Measurements from ENCODE around the gene INPP5E. TPM values are rescaled to one million over a fixed set of nuclear protein-coding genes. Genes with fewer than 3 reads are reported as not detected.

INPP5E gene
- total RNA-seq, 4 donors from 2014 or later: 6.7 to 19.8 (median 19.2) TPM

DNA sequence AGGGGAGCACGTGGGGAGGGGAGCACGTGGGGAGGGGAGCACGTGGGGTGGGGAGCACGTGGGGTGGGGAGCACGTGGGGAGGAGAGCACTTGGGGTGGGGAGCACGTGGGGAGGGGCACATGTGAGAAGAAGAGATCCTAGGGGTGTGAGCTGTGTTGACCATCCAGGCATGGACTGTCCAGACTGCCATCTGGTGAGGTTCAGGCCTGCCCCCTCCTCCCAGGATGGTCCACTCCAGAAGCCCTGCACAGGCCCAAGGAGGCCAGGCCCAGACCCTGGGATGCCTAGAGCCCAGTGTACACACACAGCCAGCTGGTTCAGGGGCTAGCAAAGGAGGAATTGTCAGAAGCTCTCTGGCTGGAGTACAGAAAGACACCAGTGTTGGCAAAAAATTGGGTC, 42.0 kb downstream of the INPP5E start:
- no peaks in the 10 kb centered on the region for H3K27me3 ChIP-seq
- DNase-seq: no peak
- H3K27ac ChIP-seq: no peak overlapping the region
- peaks cover 0 to 29% (median 14%) of the 10 kb centered on the region in 4 donors for H3K4me1 ChIP-seq
- H3K36me3 ChIP-seq: peaks cover 0 to 48% (median 0%) of the 10 kb centered on the region in 3 donors
- no peaks in the 10 kb centered on the region for H3K9me3 ChIP-seq
- TF ChIP-seq, protein P1, sequence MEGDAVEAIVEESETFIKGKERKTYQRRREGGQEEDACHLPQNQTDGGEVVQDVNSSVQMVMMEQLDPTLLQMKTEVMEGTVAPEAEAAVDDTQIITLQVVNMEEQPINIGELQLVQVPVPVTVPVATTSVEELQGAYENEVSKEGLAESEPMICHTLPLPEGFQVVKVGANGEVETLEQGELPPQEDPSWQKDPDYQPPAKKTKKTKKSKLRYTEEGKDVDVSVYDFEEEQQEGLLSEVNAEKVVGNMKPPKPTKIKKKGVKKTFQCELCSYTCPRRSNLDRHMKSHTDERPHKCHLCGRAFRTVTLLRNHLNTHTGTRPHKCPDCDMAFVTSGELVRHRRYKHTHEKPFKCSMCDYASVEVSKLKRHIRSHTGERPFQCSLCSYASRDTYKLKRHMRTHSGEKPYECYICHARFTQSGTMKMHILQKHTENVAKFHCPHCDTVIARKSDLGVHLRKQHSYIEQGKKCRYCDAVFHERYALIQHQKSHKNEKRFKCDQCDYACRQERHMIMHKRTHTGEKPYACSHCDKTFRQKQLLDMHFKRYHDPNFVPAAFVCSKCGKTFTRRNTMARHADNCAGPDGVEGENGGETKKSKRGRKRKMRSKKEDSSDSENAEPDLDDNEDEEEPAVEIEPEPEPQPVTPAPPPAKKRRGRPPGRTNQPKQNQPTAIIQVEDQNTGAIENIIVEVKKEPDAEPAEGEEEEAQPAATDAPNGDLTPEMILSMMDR (IDR thresholded peaks at IDR 0.05): no peak
- TF ChIP-seq POLR2A (IDR thresholded peaks at IDR 0.05): no peak
- no peak overlapping the region for H3K4me3 ChIP-seq

DNA sequence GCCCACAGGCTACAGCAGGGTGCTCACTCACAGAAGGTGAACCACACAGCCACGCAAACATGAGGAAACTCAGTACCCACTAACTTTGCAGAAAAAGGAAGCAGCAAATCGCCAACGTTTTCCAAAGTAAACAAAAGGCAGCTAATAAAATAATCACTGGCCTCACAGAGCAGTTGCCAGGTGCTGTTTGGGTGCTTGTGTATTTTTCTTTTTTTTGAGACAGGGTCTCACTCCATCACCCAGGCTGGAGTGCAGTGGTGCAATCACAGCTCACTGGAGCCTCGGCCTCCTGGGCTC, 43.5 kb downstream of the INPP5E start:
- no peaks in the 10 kb centered on the region for H3K27me3 ChIP-seq
- H3K36me3 ChIP-seq: peaks cover 0 to 62% (median 0%) of the 10 kb centered on the region in 3 donors
- no peak overlapping the region for H3K27ac ChIP-seq
- DNase-seq: no peak
- H3K4me1 ChIP-seq: peaks cover 0 to 29% (median 14%) of the 10 kb centered on the region in 4 donors
- H3K9me3 ChIP-seq: no peaks in the 10 kb centered on the region
- no peak overlapping the region for H3K4me3 ChIP-seq
- no peak for TF ChIP-seq POLR2A (IDR thresholded peaks at IDR 0.05)
- TF ChIP-seq, protein P1 (IDR thresholded peaks at IDR 0.05): no peak

DNA sequence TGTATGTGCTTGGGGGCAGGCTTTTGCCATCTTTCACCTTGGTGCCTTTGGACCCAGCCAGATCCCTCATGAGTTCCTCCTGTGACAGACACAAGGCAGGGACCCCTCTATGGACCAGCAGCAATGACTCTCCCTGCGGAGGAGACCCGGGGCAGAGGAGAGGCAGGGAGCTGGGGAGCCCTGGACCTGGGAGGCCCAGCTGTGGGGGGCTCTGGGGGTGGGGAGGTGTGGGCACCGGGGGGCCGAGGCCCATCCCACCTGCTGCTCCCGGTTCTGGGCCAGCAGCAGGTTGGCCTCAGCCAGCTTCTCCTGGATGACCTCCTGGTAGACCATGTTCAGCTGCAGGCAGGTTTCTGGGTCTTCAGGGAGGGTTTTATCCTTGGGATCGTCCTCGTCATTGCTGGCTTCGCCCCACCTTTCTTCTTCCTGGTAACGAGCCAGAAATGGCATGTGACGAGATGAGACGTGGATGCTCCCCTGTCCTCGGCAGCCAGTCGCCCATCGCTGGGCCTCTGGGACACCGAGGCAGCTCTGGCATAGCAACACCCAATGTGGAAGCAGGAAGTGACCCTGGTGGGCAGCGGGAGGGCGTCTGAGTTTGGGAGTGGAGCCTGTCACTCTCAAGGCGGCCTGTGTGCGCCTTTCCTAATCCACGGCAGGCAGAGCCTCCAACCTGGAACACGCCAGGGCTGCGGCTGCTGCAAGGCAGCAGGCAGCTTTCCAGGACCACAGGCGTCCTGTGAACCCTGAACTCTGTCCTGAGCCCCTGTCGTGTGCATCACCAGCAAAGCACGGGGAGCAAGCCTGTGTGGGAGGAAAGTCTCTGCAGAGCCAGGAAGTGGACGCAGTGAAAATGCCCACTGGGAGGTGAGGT, 44.1 kb downstream of the INPP5E start:
- Histone ChIP-seq H3K36me3 (peaks cover 0 to 63% (median 0%) of the 10 kb centered on the region in 3 donors), H3K4me3 (no peak overlapping the region), H3K27me3 (no peaks in the 10 kb centered on the region), H3K4me1 (peaks cover 0 to 27% (median 13%) of the 10 kb centered on the region in 4 donors), H3K27ac (no peak overlapping the region), H3K9me3 (no peaks in the 10 kb centered on the region)
- TF ChIP-seq, protein P1 (IDR thresholded peaks at IDR 0.05): no peak
- no peak for TF ChIP-seq POLR2A (IDR thresholded peaks at IDR 0.05)
- no peak for DNase-seq

DNA sequence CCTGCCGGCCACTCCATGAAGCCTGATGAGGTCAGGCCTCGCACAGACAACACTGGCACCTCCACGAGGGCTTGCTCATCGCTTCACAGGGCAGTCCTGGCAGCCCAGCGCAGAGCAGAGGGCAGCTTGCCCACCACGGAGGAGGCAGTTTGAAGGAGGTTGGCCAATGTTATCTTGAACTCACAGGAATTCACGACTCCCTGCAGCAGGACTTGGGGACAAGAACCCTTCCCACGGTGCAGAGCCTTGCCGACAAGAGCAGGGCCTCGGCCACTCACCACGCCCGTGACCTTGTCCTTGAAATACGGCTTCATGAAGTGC, 44.7 kb downstream of the INPP5E start:
- TF ChIP-seq POLR2A (IDR thresholded peaks at IDR 0.05): no peak
- peaks cover 0 to 65% (median 0%) of the 10 kb centered on the region in 3 donors for H3K36me3 ChIP-seq

DNA sequence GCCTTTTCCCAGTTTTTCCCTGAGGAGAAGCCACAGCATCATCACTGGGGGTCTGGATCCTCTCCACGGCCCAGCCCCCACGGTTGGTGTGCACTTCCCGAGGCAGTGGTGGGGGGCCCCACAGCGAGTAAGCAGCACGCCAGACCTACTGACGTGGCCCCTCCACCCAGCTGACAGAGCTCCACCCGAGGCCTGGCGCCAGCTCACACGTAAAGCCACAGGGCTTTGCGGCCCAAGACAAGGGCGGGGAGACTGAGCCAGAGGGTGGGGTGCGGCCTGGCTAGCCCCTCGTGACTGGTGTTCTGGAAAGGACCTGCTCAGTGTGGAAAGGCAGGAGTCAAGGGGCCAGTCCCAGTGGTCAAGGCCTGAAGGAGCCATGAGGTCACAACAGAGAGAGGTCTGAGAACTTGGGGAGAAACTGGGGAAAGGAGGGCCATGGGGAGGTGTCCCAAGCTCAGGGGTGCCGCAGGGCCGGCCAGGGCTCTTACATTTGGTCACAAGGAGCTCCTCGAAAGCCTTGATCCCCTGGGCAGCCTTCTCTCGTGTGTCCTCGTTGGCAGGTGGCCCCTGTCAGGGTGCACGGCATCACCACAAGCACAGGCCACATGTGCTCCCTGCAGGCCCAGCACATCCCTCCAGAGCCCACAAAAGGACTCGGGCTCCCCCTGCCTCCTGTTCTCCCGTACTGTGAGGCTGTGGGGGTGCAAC, 45.2 kb downstream of the INPP5E start:
- no peaks in the 10 kb centered on the region for H3K9me3 ChIP-seq
- H3K27ac ChIP-seq: no peak overlapping the region
- H3K36me3 ChIP-seq: peaks cover 0 to 70% (median 0%) of the 10 kb centered on the region in 3 donors
- no peak for TF ChIP-seq POLR2A (IDR thresholded peaks at IDR 0.05)
- TF ChIP-seq, protein P1 (IDR thresholded peaks at IDR 0.05): no peak
- H3K4me1 ChIP-seq: peaks cover 0 to 22% (median 8%) of the 10 kb centered on the region in 4 donors
- DNase-seq: no peak
- H3K27me3 ChIP-seq: no peaks in the 10 kb centered on the region
- H3K4me3 ChIP-seq: no peak overlapping the region

More for the DNA sequence above, 44.7 kb downstream of the INPP5E start:
- no peak for DNase-seq
- no peak overlapping the region for H3K27ac ChIP-seq
- H3K27me3 ChIP-seq: no peaks in the 10 kb centered on the region
- H3K4me3 ChIP-seq: no peak overlapping the region
- H3K9me3 ChIP-seq: no peaks in the 10 kb centered on the region
- H3K4me1 ChIP-seq: peaks cover 0 to 23% (median 9%) of the 10 kb centered on the region in 4 donors

DNA sequence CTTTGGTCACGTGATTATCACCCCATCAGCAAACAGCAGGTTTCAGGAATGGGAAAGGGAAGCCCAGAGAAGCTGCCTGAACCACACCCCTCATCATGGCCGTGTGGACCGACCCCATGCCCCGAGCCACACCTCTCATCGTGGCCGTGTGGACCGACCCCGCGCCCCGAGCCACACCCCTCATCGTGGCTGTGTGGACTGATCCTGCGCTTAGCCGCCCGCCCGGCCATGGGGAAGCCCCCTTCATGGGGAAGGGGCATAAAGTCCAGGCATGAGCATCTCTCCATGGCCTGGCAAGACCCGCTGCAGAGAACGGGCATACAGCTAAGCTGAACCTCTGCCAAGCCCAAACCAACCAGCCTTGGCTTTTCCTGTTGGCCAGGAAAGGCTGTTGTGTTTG, 46.1 kb downstream of the INPP5E start:
- no peak for DNase-seq
- Histone ChIP-seq H3K36me3 (peaks cover 0 to 78% (median 0%) of the 10 kb centered on the region in 3 donors), H3K9me3 (no peaks in the 10 kb centered on the region), H3K27me3 (no peaks in the 10 kb centered on the region), H3K4me3 (no peak overlapping the region), H3K4me1 (peaks cover 0 to 13% (median 2%) of the 10 kb centered on the region in 4 donors), H3K27ac (no peak overlapping the region)
- TF ChIP-seq, protein P1 (IDR thresholded peaks at IDR 0.05): no peak
- no peak for TF ChIP-seq POLR2A (IDR thresholded peaks at IDR 0.05)
